Right renal cortex interstitium (tissue), 3 donors: Measurements from ENCODE around the gene ZNF513. TPM values are rescaled to one million over a fixed set of nuclear protein-coding genes. Genes with fewer than 3 reads are reported as not detected.

ENCODE experiments used
- DNase-seq, 3 donors: peaks; one replicate each; pipeline ENCODE4 v3.0.0-alpha.2; 2013; ENCODE audit warnings: low read depth in 3 of 3, low spot score in 2 of 3
- polyA plus RNA-seq, 3 donors: library from polyadenylated mRNA; unstranded; fragments of 120-200 nt; gene quantifications; one replicate each; pipeline ENCODE4 v1.2.1, GENCODE V29; 2013; ENCODE audit not compliant: insufficient read length in 3 of 3

The ZNF513 gene
- polyA plus RNA-seq, 3 donors: 16.9 to 19.1 (median 16.9) TPM

DNA sequence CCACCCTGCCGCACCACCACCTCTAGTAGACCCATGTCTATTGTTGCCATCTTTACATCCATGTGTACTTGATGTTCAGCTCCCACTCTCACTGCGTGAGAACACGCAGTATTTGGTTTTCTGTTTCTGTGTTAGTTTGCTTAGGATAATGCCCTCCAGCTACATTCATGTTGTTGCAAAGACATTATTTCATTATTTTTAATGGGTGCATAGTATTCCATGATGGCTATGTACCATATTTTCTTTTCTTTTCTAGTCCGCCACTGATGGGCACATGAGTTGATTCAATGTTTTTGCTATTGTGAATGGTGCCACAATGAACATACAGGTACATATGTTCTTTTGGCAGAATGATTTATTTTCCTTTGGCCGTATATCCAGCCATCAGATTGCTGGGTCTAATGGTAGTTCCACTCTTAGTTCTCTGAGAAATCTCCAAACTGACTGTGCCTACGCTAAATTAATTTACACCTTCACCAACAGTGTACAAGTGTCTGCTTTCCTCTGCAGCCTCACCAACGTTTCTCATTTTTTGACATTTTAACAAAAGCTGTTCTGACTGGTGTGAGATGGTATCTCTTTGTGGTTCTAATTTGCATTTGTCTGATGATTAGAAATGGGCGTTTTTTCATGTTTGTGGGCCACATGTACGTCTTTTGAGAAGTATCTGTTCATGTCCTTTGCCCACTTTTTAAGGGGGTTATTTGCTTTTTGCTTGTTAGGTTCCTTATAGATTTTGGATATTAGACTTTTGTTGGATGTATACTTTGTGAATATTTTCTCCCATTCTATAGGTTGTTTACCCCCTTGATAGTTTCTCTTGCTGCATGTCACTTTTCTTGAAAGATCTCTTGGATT lies 10.5 kb upstream of the ZNF513 start:
- DNase-seq: no peak

DNA sequence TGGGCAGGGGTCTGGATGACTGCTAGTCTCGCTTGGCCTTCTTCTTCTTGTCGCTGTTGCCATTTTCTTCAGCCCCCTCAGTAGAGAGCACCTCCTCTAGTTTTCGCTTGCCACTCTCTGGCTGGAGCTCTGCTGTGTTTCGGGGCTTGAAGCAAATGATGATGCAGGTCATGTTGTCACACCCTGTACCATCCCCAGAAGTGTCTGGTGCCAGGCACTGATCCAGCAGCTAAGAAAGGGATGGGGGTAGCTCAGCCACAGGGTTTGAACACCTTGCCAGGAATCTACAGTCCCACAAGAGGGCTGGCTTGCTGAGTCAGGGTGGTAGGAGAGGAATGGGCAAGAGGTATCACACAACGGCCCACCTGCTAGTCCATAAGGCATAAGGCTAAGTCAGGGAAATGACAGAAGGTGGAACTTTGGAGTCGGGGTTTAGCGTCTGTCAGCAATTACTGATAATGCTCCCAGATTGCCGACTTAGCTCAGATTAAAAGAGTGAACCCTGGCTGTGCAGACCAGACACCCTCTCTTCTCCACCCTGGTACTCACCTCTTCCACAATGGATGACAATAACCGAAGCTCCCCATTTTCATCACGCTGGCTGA lies 1.1 kb upstream of the ZNF513 start:
- no peak for DNase-seq

DNA sequence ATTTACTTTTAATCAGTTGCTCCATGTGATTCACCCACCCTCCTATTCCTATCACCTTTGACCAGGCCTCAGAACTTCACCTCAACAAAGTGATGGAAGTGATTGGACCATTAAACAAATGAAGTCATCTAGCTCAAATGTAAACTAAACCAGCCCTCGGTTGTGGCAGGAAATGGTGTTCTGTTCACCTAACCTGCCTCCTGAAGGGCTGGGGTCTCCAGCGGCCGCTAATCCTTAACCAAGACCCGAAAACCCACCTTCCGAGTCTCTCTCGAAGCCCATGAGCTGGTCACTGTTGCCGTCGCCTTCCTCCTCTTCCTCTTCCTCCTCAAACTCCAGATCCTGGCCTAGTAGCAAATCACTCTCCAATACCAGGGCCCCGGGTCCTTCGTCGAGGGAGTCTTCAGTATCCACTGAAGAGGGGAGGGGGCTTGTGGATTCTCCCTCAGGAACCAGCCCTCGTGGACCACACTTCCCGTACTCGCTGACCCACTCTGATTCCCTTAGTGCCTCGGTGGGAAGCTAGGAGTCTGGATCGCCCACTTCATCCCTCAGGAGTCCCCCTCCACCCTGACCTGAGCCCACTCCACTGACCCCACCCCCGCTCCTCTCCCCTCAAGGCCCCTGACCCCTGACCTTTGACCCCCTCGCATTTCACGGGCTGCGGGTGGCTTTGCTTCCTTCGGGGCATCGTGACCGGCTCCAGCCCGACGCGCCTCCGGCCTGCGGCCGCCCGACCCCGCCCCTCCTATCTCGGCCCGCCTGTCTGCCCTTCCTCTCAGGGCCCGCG lies 503 bp downstream of the ZNF513 start:
- DNase-seq: peak in 1 of 3 donors; percentile 32

DNA sequence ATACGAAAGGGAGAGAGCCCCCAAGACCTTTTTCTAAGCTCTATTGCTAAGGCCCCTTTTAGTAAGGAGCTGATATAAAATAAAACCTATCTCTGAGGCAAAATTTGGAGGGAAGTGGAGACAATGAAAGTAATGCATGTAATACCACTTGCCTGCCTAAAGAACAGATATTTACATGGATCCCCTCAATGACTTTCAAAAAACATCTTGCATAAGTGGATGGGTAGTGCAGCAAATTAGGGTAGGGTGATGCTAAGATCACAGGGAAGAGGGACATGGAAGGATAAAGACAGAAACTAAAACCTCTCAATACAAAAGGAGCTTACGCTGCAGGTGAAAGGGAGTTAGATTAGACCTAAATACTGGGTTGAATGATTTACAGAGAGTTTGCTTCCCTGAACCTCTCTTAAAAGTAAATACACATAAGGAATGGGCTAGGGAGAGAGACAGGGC lies 1.1 kb downstream of the ZNF513 start:
- no peak for DNase-seq

DNA sequence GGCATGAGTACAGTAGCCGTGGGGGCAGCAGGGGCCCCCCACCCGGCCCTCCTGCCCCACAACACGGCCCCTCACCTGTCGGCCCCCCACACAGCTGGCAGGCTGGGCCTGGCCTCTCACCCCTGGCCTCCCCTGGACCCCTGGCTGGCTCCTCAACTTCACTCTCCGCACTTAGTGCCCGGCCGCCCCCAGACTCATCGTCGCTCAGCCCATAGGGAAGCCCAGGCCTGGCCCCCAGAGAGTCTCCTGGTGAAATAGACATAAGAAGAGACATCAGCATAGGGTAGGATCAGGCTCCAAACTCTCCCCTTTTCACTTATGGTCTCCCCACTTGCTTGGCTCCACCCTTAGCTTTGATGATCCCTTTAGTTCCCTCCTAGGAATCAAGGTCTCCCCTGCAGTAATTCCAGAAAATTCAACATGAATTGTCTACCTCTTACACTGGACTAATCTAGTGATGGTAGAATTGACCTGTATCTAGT lies 1.7 kb downstream of the ZNF513 start:
- DNase-seq: no peak

DNA sequence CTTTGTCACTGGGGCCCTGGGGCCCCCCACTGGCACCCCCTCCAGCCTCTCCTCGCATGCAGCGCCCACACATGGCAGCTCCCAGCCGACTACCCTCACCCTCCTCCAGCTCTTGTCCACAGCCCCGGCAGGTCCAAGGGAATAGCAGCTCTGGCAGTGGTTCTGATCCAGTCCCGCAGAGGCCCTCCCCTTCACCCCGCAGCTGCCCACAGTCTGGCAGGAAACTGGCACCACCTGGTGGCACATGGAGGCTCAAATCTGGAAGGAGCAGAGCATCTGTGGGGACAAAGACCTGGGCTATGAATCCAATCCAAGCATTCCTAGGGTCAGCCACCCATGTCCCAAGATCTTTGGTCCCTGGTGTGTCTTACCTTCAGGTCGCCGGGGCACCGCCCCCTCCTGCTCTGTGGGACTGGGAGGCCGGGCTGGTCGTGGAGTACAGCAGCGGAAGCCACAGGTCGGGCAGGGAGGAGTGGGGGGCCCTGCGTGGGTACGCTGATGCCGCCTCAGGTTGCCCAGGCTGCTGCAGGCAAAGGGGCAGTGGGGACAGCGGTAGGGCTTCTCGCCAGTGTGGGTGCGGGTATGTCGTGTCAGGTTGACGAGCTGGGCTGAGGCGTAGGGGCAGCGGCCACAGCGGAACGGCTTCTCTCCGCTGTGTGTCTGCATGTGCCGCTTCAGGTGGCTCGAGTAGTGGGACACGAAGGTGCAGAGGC lies 2.3 kb downstream of the ZNF513 start:
- DNase-seq: no peak

DNA sequence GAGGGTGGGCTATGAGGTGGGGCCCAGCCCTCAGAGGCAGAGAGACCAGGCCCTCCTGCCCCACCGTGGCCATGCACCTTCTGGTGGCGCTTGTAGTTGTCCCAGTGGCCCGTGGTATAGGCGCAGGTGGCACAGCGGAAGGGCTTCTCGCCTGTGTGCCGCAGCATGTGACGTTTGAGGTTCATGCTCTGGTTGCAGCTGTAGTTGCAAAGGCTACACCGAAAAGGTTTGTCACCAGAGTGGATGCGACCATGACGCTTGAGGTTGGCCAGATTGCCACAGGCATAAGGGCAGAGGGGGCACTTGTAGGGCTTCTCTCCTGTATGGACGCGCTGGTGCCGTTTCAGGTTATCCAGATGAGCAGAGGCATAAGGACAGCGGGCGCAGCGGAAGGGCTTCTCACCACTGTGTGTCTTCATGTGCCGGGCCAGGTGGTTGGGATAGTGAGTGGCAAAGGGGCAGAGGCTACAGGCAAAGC lies 2.9 kb downstream of the ZNF513 start:
- DNase-seq: no peak

DNA sequence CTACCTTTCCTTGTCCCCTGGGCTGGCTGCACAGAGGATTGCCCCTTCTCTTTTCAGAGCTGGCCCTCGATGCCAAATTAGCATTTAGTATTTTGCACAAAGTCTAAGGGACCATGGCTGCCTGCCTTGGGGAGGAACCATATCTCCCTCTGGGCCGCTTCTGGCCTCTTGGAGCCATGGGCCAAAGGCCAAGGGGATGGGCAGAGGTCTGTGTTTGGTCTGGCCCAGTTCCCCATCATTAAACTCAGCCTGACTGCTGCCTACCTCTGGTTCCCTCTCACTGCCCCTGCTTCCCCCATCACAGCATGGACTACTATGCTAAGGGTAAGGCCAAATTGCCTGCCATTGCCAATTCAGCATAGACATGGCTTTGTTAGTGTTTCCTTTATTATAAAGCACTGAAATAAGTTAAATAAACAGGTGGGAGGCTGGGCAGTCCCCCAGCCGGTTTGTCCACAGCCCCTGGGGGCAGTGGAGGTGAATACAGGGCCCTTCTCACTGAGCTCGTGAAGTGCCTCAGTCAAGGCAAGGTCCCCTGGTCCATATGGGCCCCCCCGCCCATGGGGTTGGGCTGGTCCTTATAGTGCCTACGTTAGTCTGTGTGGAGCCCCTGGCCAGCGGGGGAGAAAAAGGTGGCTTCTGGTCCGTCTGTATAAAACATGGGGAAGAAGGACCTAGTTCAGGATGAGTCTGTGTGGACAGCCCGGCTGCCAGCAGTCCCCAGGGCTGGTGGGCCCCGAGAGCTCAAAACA lies 3.5 kb downstream of the ZNF513 start:
- no peak for DNase-seq

DNA sequence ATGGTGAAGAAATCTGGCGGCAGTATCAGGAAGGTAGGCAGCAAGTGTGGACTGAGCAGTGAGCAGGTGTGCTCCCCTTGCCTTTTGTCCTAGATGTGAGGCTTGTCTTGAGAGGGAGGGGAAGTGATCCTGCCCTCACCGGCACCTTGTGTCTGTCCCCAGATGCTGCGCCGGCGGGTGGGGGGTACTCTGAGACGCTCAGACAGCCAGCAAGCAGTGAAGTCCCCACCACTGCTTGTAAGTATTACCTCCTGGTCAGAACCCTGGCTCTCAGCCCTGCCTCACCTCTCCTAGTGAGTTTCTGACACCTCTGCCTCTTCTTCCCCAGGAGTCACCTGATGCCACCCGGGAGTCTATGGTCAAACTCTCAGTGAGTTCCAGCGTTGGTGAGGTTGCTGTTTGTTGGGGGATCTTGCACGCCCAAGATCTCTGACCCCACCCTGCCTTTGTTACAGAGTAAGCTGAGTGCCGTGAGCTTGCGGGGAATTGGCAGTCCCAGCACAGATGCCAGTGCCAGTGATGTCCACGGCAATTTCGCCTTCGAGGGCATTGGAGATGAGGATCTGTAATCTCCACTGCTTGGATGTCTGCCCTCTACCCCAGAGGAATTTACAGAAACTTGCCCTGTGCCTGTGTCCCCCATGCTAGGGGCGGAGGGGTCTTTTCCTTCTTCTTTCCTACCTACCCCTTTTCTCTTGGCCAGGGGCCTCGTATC lies 4.2 kb downstream of the ZNF513 start:
- DNase-seq: no peak

DNA sequence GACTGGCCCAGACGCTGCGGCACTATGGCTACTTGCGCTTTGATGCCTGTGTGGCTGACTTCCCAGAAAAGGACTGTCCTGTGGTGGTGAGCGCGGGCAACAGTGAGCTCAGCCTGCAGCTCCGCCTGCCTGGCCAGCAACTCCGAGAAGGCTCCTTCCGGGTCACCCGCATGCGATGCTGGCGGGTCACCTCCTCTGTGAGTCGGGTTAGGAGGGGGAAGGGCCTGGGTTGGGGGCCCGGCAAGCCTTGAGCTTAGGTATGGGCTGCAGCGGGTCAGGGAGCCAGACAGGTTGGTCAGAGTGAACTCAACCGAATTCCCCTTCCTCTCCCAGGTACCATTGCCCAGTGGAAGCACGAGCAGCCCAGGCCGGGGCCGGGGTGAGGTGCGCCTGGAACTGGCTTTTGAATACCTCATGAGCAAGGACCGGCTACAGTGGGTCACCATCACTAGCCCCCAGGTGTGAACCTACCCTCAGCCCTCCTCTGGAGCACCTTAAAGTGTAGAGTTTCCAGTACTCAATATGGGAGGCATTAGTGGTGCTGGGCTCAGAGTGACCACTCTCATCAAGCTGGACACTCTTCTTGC lies 4.9 kb downstream of the ZNF513 start:
- no peak for DNase-seq

DNA sequence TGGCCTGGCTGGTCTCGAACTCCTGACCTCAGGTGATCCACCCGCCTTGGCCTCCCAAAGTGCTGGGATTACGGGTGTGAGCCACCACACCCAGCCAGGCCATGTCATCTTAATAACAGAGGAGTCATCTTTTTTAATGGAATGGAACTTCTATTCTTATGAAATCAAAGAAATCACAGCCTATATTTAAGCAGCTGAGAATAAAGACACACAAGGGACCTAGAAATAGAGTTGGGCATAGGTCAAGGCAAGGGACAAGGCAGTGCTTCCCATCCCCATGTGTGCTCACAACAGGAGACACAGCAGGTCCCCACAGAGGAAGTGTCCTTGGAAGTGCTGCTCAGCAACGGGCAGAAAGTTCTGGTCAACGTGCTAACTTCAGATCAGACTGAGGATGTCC lies 7.0 kb downstream of the ZNF513 start:
- no peak for DNase-seq

DNA sequence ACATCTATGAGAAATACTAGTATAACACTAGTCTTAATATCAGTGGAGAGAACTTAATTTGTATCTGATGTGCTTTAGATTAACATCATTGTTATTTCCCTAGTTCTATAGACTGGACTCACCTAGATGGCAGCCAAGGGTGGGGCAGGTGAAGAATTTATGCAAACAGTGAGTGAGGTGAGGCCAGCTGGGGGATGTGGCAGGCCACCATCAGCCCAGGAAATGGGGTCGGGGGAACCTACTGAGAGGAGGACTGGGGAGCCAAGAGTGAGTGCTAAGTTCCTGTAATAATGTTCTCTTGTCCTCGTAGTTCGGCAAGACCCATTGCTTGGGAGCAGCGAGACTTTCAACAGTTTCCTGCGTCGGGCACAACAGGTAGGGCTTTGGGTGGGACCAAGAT lies 7.6 kb downstream of the ZNF513 start:
- DNase-seq: no peak

DNA sequence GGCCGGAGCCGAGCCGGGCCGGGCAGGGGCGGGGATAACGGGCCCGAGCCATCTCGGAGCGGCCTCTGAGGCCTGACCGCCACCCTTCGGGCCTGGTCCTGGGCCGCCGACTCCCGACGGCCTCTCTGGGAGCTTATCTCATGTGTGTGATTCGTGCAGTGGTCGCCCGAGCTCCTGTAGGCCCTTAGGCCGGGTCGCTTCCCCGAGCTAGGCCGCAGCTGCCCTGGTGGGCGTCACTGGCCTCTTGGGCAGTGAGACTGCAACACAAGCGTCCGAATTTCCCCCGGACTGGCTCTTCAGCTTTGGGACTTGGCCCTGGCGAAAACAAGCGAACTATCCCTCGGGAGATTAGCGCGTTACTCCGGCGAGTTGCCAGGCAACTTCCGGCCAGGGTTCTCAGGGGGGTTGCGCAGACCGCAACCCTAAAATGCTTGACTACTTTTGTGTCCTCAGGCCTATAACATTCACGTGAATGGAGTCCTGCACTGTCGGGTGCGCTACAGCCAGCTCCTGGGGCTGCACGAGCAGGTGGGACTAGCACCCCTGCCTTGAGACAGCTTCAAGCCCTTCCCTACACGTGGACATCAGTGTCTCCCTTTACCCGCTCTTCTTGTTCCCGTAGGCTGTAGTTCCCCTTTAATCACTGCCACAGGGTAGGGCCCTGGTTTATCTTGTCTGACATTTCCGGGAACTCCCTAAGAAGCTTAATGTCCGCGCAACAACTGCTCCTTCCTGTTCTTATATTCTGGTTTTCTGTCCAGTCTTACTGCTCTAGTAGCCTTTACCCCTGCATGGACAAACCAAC lies 9.5 kb downstream of the ZNF513 start:
- no peak for DNase-seq

DNA sequence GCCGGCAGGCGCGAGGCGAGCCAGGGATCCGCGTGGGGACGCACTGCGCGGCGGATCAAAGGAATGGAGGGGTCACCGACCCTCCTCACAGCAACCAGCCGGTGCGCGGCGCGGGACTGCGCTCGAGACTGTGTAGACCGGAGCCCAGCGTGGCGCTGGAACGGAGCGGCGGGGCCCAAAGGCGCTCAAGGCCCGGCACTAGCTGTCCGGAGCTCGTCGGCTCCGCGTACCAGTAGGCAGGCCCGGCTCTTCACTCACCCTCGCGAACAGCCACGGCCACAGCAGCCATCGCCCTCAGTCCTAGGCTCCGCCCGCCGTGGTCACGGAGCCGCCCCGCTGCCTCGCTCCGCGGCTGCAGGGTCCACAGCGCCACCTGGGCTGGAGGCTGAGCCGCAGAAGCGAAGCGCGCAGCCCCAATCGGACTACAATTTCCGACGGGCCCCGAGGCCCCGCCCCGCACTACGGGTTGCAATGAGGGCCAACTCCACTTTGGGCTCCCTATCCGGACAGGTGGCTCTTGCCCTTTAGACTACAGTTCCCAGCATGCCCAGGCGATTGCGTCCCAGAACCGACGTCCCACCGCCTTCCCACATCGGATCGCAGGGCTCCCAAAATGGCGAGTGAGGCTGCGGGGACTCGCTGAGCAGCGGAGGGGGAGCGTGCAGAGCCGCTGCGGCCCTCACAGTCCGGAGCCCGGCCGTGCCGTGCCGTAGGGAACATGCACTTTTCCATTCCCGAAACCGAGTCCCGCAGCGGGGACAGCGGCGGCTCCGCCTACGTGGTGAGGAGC lies 10.3 kb downstream of the ZNF513 start, which contains the start of the genes EIF2B4 and SNX17:
TSS of gene EIF2B4 (minus strand) at position 313 of the 790 bp plus-strand sequence. CDS start at position 289, 24 bp downstream.
TSS of gene SNX17 (plus strand) at position 591 of the 790 bp plus-strand sequence. CDS start at position 719, 128 bp downstream.
- peak; percentile 96 to 99 (median 98) for DNase-seq

DNA sequence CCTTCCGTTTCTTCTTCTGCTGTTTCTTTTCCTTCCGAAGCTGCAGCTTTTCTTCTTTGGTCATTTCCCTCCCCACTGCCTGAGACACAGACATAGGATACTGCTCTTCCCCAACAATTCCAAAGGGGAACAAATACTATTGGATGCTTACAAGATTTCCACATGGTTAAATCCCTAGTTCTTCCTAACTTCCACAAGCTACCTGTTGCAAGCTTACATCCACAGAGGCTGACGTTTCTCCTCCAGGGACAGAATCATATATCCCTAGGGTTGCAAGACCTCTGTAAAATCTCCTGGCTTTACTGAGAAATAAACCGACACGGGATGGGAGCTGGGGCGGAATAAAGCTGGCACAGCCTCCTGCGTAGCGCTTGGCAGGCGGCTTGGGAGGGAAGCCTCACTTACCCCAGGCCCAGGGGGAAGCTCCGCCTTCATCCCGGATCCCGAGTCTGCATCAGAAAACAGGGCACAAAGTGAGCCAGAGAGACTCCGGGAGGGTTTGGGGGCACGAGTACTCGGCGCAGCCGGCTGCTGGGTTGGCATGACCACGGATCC lies 11.0 kb downstream of the ZNF513 start:
- no peak for DNase-seq

DNA sequence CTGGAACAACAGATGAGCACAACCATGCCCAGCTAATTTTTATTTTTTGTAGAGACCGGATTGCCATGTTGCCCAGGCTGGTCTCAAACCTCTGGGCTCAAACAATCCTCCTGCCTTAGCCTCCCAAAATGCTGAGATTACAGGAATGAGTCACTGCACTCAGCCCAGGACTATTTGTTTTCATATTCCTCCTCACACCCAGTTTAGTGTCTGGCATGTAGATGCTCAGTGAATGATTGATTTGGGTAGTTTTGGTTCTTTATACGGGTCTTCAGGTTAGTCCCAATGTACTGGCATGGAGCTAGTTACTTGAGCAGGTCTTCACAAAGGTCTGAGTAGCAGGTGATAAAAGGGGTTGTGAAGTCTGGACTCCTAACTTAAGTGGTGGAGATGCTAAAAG lies 16.6 kb downstream of the ZNF513 start:
- no peak for DNase-seq
